ENCODE measurements around the gene RPH3AL.
"Not testable (repeated sequence)": the region's sequence is repeated elsewhere in the genome, so short reads cannot be mapped to it uniquely, and the experiment has no call there.

The RPH3AL gene

GRCh38 chr17:237406-237955, 115.1 kb downstream of the RPH3AL start:
- H3K36me3 ChIP-seq (replicated peaks): no peaks in the 10 kb centered on the region
- no peak for DNase-seq (ENCODE audit: low spot score in 2 of 2)
- no peaks in the 10 kb centered on the region for H3K9me3 ChIP-seq
- no peaks in the 10 kb centered on the region for H3K27me3 ChIP-seq (ENCODE audit: low read depth)
- no peak overlapping the region for H3K4me3 ChIP-seq
- no peaks in the 10 kb centered on the region for H3K4me1 ChIP-seq
- in situ Hi-C loops (cut with MboI; ENCODE audit: low sequenced_read_pairs): no loop called here

- Histone ChIP-seq H3K27me3 (ENCODE audit: low read depth) (no peaks in the 10 kb centered on the region), H3K9me3 (no peaks in the 10 kb centered on the region), H3K4me3 (no peak overlapping the region), H3K36me3 (replicated peaks) (no peaks in the 10 kb centered on the region), H3K4me1 (no peaks in the 10 kb centered on the region)
- in situ Hi-C loops (cut with MboI; ENCODE audit: low sequenced_read_pairs): no loop called here
- no peak for DNase-seq (ENCODE audit: low spot score in 2 of 2)
Observed at GRCh38 chr17:236641-237405, 115.8 kb downstream of the RPH3AL start.

GRCh38 chr17:235831-236640, 116.6 kb downstream of the RPH3AL start:
- in situ Hi-C loops (cut with MboI; ENCODE audit: low sequenced_read_pairs): no loop called here
- no peak for DNase-seq (ENCODE audit: low spot score in 2 of 2)
- no peaks in the 10 kb centered on the region for H3K4me1 ChIP-seq
- no peaks in the 10 kb centered on the region for H3K36me3 ChIP-seq (replicated peaks)
- H3K4me3 ChIP-seq: no peak overlapping the region
- no peaks in the 10 kb centered on the region for H3K27me3 ChIP-seq (ENCODE audit: low read depth)
- H3K9me3 ChIP-seq: no peaks in the 10 kb centered on the region

GRCh38 chr17:234994-235830, 117.4 kb downstream of the RPH3AL start:
- H3K4me1 ChIP-seq; in situ Hi-C loops (cut with MboI; ENCODE audit: low sequenced_read_pairs); H3K4me3 ChIP-seq; H3K27me3 ChIP-seq (ENCODE audit: low read depth); DNase-seq (ENCODE audit: low spot score in 2 of 2); H3K9me3 ChIP-seq; H3K36me3 ChIP-seq (replicated peaks): not testable (repeated sequence)

- H3K4me3 ChIP-seq; H3K36me3 ChIP-seq (replicated peaks); H3K4me1 ChIP-seq; H3K27me3 ChIP-seq (ENCODE audit: low read depth); DNase-seq (ENCODE audit: low spot score in 2 of 2); in situ Hi-C loops (cut with MboI; ENCODE audit: low sequenced_read_pairs); H3K9me3 ChIP-seq: not testable (repeated sequence)
Observed at GRCh38 chr17:234163-234993, 118.2 kb downstream of the RPH3AL start.

DNA sequence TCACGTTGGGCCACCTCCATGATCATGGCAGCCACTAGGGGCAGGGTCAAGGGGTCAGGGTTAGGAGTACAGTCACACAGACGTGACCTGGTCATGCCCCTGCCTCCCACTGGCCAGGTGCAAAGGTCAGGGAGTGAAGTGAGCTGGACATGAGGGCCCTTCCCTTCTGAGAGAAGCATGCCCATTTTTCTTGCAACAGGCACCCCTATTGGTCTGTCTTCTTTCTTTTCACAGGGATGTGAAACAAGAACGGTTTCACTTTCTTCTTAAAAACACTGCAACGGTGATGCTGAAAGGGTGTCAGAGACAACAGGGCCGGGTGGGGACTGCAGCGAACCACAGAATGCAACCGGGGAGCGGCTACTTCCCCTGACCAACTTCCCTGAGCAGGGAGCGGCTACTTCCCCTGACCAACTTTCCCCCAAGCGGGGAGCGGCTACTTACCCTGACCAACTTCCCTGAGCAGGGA, 119.1 kb downstream of the RPH3AL start:
- H3K4me3 ChIP-seq: no peak overlapping the region
- no peaks in the 10 kb centered on the region for H3K9me3 ChIP-seq
- in situ Hi-C loops (cut with MboI; ENCODE audit: low sequenced_read_pairs): no loop called here
- DNase-seq (ENCODE audit: low spot score in 2 of 2): no peak
- no peaks in the 10 kb centered on the region for H3K4me1 ChIP-seq
- H3K36me3 ChIP-seq (replicated peaks): no peaks in the 10 kb centered on the region
- H3K27me3 ChIP-seq (ENCODE audit: low read depth): no peaks in the 10 kb centered on the region

- Histone ChIP-seq H3K27me3 (ENCODE audit: low read depth) (no peaks in the 10 kb centered on the region), H3K4me1 (no peaks in the 10 kb centered on the region), H3K9me3 (no peaks in the 10 kb centered on the region), H3K36me3 (replicated peaks) (no peaks in the 10 kb centered on the region), H3K4me3 (no peak overlapping the region)
- in situ Hi-C loops (cut with MboI; ENCODE audit: low sequenced_read_pairs): no loop called here
- DNase-seq (ENCODE audit: low spot score in 2 of 2): no peak
Observed at GRCh38 chr17:231966-232807, 120.4 kb downstream of the RPH3AL start.

DNA sequence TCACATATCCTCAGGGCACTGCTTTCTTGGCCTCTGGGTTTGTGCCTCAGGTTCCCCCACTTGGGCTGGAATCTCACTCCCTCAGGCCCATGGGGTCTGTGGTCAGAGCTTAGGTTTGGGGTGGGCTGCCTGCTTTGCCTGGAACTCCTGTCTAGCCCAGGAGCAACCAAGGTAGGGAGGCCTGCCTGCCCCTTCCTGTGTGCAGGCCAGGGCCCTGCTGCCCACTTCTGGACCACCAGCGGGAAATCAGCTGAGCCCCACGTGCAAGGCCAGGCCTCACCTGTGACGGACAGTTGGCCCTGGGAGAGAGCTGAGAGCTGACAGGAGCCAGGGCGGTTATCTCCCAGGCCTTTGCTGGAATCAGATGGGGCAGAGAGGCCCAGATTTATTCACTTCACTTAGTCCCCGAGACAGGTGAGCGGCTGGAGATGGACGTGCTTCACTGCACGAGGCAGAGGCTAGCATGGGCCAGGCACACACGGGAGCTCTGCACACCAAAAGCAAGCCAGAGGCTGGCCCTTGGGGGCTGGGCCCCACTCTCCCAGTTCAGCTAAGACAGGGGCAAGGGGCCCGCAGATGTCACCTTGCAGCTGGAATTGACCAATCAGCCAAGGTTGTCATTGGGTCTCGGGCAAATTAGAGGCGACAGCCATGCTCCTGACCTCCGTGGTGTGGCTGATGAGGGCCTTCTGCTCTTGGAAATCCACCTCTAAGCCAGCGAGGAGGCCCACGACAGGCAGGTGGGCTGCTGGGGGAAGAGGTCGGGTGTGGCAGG, 121.2 kb downstream of the RPH3AL start:
- Histone ChIP-seq H3K4me1 (no peaks in the 10 kb centered on the region), H3K27me3 (ENCODE audit: low read depth) (no peaks in the 10 kb centered on the region), H3K9me3 (no peaks in the 10 kb centered on the region), H3K36me3 (replicated peaks) (no peaks in the 10 kb centered on the region), H3K4me3 (no peak overlapping the region)
- in situ Hi-C loops (cut with MboI; ENCODE audit: low sequenced_read_pairs): no loop called here
- no peak for DNase-seq (ENCODE audit: low spot score in 2 of 2)

- no peaks in the 10 kb centered on the region for H3K4me1 ChIP-seq
- in situ Hi-C loops (cut with MboI; ENCODE audit: low sequenced_read_pairs): no loop called here
- no peaks in the 10 kb centered on the region for H3K36me3 ChIP-seq (replicated peaks)
Observed at GRCh38 chr17:230395-230770, 122.2 kb downstream of the RPH3AL start.

GRCh38 chr17:229709-230394, 122.8 kb downstream of the RPH3AL start:
- in situ Hi-C loops (cut with MboI; ENCODE audit: low sequenced_read_pairs): no loop called here
- H3K9me3 ChIP-seq: no peaks in the 10 kb centered on the region
- no peaks in the 10 kb centered on the region for H3K36me3 ChIP-seq (replicated peaks)
- DNase-seq (ENCODE audit: low spot score in 2 of 2): no peak
- H3K27me3 ChIP-seq (ENCODE audit: low read depth): no peaks in the 10 kb centered on the region
- H3K4me1 ChIP-seq: no peaks in the 10 kb centered on the region
- no peak overlapping the region for H3K4me3 ChIP-seq

More at GRCh38 chr17:230395-230770, 122.2 kb downstream of the RPH3AL start:
- no peaks in the 10 kb centered on the region for H3K27me3 ChIP-seq (ENCODE audit: low read depth)
- no peaks in the 10 kb centered on the region for H3K9me3 ChIP-seq
- DNase-seq (ENCODE audit: low spot score in 2 of 2): no peak
- H3K4me3 ChIP-seq: no peak overlapping the region

DNA sequence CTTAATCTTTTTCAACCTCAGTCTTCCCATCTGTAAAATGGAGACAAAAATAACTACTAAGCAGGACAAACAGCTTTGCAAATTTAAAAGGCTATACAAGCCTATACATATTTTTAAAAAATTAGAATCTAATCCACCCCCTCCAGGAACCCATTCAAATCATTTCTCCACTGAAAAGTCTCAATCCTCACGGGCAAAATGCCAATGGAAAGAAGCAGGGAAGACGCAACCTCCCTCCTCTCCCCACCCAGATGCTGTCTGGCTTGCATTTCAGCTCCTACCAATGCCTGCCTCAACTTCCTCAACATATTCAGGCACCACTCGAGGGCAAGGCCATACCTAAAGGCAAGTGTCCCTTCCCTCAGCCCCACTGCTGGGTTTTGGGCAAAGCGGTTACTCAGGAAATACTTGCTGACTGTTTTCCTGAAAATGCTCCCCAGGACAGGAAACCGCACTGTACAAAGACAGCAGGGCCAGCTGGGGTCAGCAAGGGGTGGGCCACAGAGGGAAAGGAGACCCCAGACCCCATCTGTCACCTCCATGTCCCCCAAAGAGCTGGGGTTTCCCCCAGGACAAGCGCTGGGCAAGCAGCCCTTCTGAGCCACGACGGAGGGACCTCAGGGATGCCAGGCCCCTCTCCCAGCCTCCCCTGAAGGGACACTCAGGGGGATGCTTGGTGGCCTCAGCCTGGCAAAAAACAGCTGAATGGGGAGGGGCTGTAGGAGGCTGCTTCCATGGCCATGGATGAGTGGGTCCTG, 123.5 kb downstream of the RPH3AL start:
- no peaks in the 10 kb centered on the region for H3K27me3 ChIP-seq (ENCODE audit: low read depth)
- H3K4me3 ChIP-seq: no peak overlapping the region
- H3K9me3 ChIP-seq: no peaks in the 10 kb centered on the region
- no peaks in the 10 kb centered on the region for H3K4me1 ChIP-seq
- H3K36me3 ChIP-seq (replicated peaks): no peaks in the 10 kb centered on the region
- no peak for DNase-seq (ENCODE audit: low spot score in 2 of 2)
- in situ Hi-C loops (cut with MboI; ENCODE audit: low sequenced_read_pairs): no loop called here
